Renal pelvis (tissue), 12 donors: ENCODE results near the gene KIR3DL3. TPM values are rescaled to one million over a fixed set of nuclear protein-coding genes. Genes with fewer than 3 reads are reported as not detected.
"Not testable (repeated sequence)": the region's sequence is repeated elsewhere in the genome, so short reads cannot be mapped to it uniquely, and the experiment has no call there.

Experiments used
- DNase-seq: peaks from one replicate; pipeline ENCODE4 v3.0.0-alpha.2; 2013
- long read RNA-seq, 16 experiments: transcript quantifications; one replicate each; lab custom pipeline, GENCODE V29; 2026
- polyA plus RNA-seq, 3 donors: library from polyadenylated mRNA; unstranded; fragments of 120-200 nt; gene quantifications; one replicate each; pipeline ENCODE4 v1.2.1, GENCODE V29; 2013; ENCODE audit not compliant: insufficient read length in 3 of 3

Gene KIR3DL3
- not detected for polyA plus RNA-seq
- long read RNA-seq, donor 1: 0 reads
- long read RNA-seq, donor 2: 0 reads
- long read RNA-seq, donor 3: 0 reads
- long read RNA-seq, donor 4: 0 reads
- long read RNA-seq, donor 5: 0 reads
- long read RNA-seq, donor 6: 0 reads
- long read RNA-seq, donor 7: 0 reads
- long read RNA-seq, donor 8: 0 reads
- long read RNA-seq, donor 9: 0 reads
- long read RNA-seq, donor 10: 0 reads
- long read RNA-seq, donor 11: 0 reads
- long read RNA-seq, donor 12: 0 reads
- long read RNA-seq, donor 13: 0 reads
- long read RNA-seq, donor 14: 0 reads
- long read RNA-seq, donor 15: 0 reads
- long read RNA-seq, donor 16: 0 reads

GRCh38 chr19:54724142-54724541 lies at the start of gene KIR3DL3:
Gene KIR3DL3 (plus strand): TSS chr19:54724442. CDS start chr19:54724497, 55 bp downstream.
- DNase-seq: no peak

DNA sequence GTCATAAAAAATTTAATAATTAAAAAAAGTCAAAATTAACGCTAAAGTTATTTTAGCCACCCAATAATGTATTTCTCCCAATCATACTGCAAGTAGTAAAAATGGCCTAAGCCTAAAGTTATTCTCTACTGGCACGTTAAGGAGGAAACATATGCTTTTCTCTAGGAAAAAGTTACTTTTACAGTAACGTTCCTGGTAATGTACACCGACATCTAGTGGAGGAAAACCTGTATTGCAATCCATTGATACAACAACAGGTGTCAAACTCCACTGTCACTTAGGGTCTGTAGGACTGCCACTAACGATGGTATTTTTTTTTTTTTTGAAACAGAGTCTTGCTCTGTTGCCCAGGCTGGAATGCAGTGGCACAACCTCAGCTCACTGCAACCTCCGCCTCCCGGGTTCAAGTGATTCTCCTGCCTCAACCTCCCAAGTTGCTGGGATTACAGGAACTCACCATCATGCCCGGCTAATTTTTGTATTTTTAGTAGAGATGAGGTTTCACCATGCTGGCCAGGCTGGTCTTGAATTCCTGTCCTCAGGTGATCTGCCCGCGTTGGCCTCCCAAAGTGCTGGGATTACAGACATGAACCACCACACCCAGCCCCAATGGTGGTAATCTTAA lies 47.9 kb upstream of the KIR3DL3 start:
- peak; percentile 29 for DNase-seq

GRCh38 chr19:54677217-54677616 lies 47.0 kb upstream of the KIR3DL3 start:
- no peak for DNase-seq

DNA sequence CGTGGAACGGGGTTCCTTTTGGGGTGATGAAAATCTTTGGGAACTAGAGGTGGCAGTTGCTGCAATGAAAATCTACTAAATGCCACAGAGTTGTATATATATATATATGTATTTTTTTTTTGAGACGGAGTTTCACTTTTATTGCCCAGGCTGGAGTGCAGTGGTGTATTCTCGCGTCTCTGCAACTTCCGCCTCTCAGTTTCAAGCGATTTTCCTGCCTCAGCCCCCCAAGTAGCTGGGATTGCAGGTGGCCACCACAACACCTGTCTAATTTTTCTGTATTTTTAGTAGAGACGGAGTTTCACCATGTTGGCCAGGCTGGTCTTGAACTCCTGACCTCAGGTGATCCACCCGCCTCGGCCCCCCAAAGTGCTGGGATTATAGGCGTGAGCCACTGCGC lies 42.6 kb upstream of the KIR3DL3 start:
- not testable (repeated sequence) for DNase-seq

- DNase-seq: no peak
These were observed 41.9 kb upstream of the KIR3DL3 start for GRCh38 chr19:54682306-54682856.

DNA sequence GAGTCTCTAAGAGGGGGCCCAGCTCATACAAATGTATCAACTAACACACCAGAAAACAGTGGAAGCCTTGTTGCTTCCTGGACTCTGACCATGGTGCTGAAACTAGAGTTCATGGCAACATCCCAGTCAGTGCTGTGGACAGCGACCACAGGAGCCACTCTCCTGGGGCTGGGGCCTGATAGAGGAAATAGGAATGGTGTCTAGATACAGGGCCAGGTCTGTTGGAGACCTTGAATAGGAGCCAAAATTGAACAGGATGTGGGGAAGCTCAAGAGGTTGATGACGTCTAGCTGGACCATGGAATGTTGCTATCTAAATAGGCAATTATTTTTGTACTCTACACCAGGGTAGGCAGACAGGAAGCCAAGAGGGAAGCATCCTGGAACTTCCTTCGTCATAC lies 39.7 kb upstream of the KIR3DL3 start:
- DNase-seq: peak; percentile 83

DNA sequence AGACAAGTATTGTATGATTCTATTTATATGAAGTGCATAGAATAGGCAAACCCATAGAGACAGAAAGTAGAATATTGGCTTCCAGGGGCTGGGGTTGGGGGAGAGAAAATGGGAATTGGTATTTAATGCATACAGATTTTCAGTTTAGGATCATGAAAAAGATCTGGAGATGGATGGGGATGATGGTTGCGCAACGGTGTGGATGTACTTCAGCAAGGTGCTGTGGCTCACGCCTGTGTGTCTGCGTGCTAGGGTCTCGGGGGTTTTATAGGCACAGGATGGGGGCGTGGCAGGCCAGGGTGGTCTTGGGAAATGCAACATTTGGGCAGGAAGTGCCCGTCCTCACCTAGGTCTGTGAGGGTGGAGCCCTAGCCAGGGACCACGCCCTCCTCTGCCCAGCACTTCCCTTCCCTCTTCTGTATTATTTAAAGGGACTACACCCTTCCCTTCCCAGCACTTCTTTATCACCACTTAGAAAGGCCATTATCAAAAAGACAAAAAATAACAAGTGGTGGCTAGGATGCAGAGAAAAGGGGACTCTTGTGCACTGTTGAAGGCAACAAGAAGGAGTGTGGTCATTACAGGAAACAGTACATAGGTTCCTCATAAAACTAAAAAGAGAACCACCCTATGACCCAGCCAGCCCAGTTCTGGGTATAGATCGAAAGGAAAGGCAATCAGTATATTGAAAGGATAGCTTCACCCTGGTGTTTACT lies 32.5 kb upstream of the KIR3DL3 start:
- DNase-seq: no peak

- no peak for DNase-seq
These were observed 32.0 kb upstream of the KIR3DL3 start for GRCh38 chr19:54692298-54692615.

GRCh38 chr19:54694648-54695047 lies 29.6 kb upstream of the KIR3DL3 start:
- DNase-seq: no peak

DNA sequence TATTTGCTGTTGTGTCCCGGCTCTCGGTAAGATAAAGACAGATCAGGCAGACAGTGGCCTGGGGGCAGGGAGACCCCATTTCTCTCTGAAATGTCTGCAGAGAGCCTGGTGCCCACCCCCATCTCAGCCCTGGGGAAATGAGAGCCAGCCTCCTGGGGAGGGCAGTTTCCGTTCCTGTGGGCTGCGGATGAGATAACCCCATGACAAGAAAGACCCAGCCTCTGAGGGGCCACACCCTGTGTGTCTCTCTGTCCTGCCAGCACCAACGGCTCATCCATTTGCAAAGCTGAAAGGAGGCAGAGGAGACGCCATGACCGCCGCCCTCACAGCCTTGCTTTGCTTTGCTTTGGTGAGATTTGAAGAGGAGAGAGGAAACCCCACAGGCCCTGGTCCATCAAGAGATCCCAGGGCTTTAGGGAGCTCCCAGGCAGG lies 28.1 kb upstream of the KIR3DL3 start:
- no peak for DNase-seq

- no peak for DNase-seq
These were observed 27.5 kb upstream of the KIR3DL3 start for GRCh38 chr19:54696766-54697165.

- not testable (repeated sequence) for DNase-seq
These were observed 26.5 kb upstream of the KIR3DL3 start for GRCh38 chr19:54697716-54698115.

DNA sequence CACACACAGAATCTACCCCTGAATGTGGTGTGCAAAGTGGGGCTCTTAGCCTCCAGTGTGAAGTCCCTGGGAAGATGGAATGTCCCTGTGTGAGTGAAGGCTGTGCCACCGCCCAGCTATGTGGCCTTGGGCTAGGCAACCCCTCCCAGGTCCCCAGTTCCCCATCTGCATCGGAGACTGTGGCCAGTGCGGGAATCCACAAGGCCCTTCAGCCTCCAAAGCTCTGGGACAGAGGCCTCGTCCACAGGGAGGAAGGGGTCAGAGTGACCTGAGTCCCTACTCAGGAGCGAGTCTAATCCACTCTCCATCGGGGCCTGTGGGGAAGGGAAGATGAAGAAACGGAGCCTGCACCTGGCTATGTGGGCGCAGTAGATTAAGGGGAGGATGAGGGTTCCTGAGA lies 19.3 kb upstream of the KIR3DL3 start:
- no peak for DNase-seq

- DNase-seq: no peak
These were observed 16.3 kb upstream of the KIR3DL3 start for GRCh38 chr19:54707962-54708361.

GRCh38 chr19:54708781-54709180 lies 15.5 kb upstream of the KIR3DL3 start:
- no peak for DNase-seq

GRCh38 chr19:54709212-54709948 lies 14.9 kb upstream of the KIR3DL3 start:
- DNase-seq: no peak

DNA sequence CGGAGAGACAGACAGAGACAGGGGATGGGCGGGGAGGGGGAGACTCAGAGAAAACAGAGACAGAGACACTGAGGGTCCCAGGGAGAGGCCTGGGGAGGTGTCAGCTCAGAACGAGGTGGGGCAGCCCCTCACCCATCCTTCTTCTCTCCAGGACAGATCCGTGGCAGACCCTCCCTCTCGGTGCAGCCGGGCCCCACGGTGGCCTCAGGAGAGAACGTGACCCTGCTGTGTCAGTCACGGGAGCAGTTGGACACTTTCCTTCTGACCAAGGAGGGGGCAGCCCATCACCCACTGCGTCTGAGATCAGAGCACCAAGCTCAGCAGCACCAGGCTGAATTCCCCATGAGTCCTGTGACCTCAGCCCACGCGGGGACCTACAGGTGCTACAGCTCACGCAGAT lies 14.3 kb upstream of the KIR3DL3 start:
- not testable (repeated sequence) for DNase-seq

GRCh38 chr19:54724644-54725043 lies 402 bp downstream of the KIR3DL3 start:
- no peak for DNase-seq

DNA sequence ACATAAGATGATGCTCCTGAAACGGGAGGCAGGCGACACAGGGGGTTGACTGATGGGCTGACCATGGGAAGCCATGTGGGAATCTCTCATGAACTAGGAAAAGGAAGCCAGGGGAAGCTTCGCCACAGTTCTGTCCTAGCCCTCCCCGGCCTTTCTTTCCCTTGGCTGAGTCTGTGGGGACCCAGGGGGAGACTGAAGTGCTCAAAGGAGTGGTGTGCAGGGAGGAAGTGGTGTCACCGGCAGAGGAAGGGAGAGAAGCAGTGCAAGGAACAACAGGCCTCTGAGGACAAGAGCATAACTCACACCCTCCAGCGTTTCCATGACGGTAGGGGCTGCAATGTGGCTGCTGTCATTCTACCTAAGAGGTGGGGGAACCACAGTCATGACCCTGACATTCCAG lies 1.1 kb downstream of the KIR3DL3 start:
- no peak for DNase-seq

DNA sequence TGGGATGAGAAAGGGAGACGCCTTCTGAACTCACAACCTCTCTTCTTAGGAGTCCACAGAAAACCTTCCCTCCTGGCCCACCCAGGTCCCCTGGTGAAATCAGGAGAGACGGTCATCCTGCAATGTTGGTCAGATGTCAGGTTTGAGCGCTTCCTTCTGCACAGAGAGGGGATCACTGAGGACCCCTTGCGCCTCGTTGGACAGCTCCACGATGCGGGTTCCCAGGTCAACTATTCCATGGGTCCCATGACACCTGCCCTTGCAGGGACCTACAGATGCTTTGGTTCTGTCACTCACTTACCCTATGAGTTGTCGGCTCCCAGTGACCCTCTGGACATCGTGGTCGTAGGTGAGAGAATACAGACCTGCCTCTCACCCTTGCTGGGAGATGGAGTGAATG lies 3.3 kb downstream of the KIR3DL3 start:
- no peak for DNase-seq

GRCh38 chr19:54728167-54728566 lies 3.9 kb downstream of the KIR3DL3 start:
- DNase-seq: no peak
